Nephron (organoid): ENCODE measurements around the gene VEGFB.

Experiments used
- H3K27ac Mint-ChIP-seq, 3 experiments: 2 replicates each; pipeline ENCODE4 v1.8.0; 2020; ENCODE audit warnings: mixed read lengths in 3 of 3, mild to moderate bottlenecking in 2 of 3, moderate library complexity in 1 of 3
- H3K27me3 Mint-ChIP-seq: 2 replicates; pipeline ENCODE4 v1.8.0; 2021; ENCODE audit warnings: low read depth, mild to moderate bottlenecking, moderate library complexity, mixed read lengths
- H3K36me3 Mint-ChIP-seq: 2 replicates; pipeline ENCODE4 v1.8.0; 2020; ENCODE audit warnings: low read depth, mixed read lengths
- H3K4me1 Mint-ChIP-seq: 2 replicates; pipeline ENCODE4 v1.8.0; 2020; ENCODE audit warnings: mixed read lengths
- H3K4me3 Mint-ChIP-seq, 3 experiments: 2 replicates each; pipeline ENCODE4 v1.8.0; 2020; ENCODE audit warnings: mild to moderate bottlenecking in 3 of 3, mixed read lengths in 3 of 3, moderate library complexity in 2 of 3
- H3K9me3 Mint-ChIP-seq: 2 replicates; pipeline ENCODE4 v1.8.0; 2020; ENCODE audit warnings: mixed read lengths
- TF ChIP-seq, protein P1 (sequence below), 3 experiments: fragments of 200-600 bp; sonication (generic); IDR thresholded peaks; one replicate each; pipeline ENCODE4 v1.5.0; 2021; ENCODE audit warnings: antibody characterized with exemption in 3 of 3; ENCODE audit not compliant: unreplicated experiment in 3 of 3

Gene VEGFB

DNA sequence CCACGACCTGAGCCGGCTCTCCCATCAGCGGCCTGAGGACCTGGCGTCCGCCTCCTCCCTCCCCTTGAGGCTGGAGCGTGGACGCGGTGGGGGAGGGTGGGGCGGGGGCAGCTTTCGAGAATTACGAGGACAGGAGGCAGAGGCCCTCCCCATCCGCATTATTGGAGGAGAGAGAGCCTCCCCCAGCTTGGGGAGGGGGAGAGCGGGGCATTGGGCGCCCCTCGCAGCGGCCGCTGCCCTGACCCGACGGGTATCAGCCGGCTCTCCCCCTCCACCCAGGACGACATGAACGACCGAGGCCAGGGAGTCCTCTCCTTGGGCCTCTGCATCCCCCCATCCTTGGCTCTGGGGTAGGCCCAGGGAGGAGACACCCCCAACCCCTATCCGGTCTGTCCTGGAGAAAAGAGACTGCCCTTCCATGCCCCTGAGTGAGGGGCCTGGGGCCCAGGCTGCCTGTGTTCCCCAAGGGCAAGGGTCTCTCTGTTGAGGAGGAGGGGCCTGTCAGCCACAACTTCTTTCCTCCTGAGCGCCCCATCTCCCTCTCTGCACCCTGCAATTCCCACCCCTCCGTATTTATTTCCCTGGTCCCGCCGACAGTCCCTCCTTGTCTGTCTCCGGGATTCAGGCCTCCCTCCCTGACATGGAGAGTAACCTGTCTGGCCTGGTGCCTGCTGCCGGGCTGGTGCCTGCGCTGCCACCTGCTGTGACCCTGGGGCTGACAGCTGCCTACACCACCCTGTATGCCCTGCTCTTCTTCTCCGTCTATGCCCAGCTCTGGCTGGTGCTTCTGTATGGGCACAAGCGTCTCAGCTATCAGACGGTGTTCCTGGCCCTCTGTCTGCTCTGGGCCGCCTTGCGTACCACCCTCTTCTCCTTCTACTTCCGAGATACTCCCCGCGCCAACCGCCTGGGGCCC is 51.8 kb downstream of the VEGFB start:
- peaks cover 32% of the 10 kb centered on the region for H3K27me3 Mint-ChIP-seq
- H3K4me1 Mint-ChIP-seq, result peaks cover 12% of the 10 kb centered on the region
- TF ChIP-seq, protein P1, sequence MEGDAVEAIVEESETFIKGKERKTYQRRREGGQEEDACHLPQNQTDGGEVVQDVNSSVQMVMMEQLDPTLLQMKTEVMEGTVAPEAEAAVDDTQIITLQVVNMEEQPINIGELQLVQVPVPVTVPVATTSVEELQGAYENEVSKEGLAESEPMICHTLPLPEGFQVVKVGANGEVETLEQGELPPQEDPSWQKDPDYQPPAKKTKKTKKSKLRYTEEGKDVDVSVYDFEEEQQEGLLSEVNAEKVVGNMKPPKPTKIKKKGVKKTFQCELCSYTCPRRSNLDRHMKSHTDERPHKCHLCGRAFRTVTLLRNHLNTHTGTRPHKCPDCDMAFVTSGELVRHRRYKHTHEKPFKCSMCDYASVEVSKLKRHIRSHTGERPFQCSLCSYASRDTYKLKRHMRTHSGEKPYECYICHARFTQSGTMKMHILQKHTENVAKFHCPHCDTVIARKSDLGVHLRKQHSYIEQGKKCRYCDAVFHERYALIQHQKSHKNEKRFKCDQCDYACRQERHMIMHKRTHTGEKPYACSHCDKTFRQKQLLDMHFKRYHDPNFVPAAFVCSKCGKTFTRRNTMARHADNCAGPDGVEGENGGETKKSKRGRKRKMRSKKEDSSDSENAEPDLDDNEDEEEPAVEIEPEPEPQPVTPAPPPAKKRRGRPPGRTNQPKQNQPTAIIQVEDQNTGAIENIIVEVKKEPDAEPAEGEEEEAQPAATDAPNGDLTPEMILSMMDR (IDR thresholded peaks at IDR 0.05; ENCODE audit: unreplicated experiment in 3 of 3), result no peak
- peak overlapping the region; percentile 54 to 89 (median 82) for H3K27ac Mint-ChIP-seq
- H3K36me3 Mint-ChIP-seq, result peaks cover 20% of the 10 kb centered on the region
- H3K9me3 Mint-ChIP-seq, result no peaks in the 10 kb centered on the region
- H3K4me3 Mint-ChIP-seq, result peak overlapping the region; percentile 90 to 93 (median 92)

DNA sequence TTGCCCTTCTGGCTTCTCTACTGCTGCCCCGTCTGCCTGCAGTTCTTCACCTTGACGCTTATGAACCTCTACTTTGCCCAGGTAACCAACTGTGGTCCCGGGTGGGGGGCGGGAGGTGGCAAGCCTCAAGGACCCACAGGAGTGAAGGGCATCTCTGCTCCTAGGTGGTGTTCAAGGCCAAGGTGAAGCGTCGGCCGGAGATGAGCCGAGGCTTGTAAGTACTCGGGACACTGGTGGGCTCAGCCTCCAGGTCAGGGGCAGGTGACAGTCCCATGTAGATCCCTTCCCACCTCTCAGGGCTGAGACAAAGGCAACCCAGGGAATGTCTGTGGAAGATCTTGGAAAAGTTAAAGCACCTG is 52.4 kb downstream of the VEGFB start:
- Mint-ChIP-seq H3K4me3 (peak overlapping the region; percentile 90 to 93 (median 92)), H3K9me3 (no peaks in the 10 kb centered on the region), H3K27me3 (peaks cover 33% of the 10 kb centered on the region), H3K27ac (peak overlapping the region; percentile 54 to 89 (median 82)), H3K36me3 (peaks cover 13% of the 10 kb centered on the region), H3K4me1 (peaks cover 12% of the 10 kb centered on the region)
- TF ChIP-seq, protein P1 (IDR thresholded peaks at IDR 0.05; ENCODE audit: unreplicated experiment in 3 of 3), result no peak

GRCh38 chr11:64287676-64288352 is 53.4 kb downstream of the VEGFB start:
- Mint-ChIP-seq H3K4me1 (peaks cover 12% of the 10 kb centered on the region), H3K4me3 (peak overlapping the region; percentile 54 to 59 (median 58)), H3K27me3 (peaks cover 39% of the 10 kb centered on the region), H3K27ac (no peak overlapping the region), H3K36me3 (peaks cover 9% of the 10 kb centered on the region), H3K9me3 (no peaks in the 10 kb centered on the region)
- TF ChIP-seq, protein P1 (IDR thresholded peaks at IDR 0.05; ENCODE audit: unreplicated experiment in 3 of 3), result no peak

DNA sequence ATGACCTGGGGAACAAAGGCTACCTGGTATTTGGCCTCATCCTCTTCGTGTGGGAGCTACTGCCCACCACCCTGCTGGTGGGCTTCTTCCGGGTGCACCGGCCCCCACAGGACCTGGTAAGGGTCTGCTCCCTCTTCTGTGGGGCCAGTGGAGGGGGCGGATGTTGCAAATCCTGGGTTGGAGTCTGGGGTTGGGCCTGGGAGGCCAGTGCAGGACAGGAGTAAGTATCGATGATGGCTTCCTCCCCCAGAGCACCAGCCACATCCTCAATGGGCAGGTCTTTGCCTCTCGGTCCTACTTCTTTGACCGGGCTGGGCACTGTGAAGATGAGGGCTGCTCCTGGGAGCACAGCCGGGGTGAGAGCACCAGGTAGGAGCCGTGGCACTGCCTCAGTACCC is 54.0 kb downstream of the VEGFB start:
- TF ChIP-seq, protein P1 (IDR thresholded peaks at IDR 0.05; ENCODE audit: unreplicated experiment in 3 of 3), result no peak
- peaks cover 12% of the 10 kb centered on the region for H3K4me1 Mint-ChIP-seq
- H3K27ac Mint-ChIP-seq, result no peak overlapping the region

More for the DNA sequence above, 54.0 kb downstream of the VEGFB start:
- H3K9me3 Mint-ChIP-seq, result no peaks in the 10 kb centered on the region
- H3K36me3 Mint-ChIP-seq, result peaks cover 6% of the 10 kb centered on the region
- peak overlapping the region in 1 of 3 experiments; percentile 59 for H3K4me3 Mint-ChIP-seq
- peaks cover 45% of the 10 kb centered on the region for H3K27me3 Mint-ChIP-seq
